Adrenal gland (tissue), 12 donors: ENCODE data around the gene SORBS2. TPM values are rescaled to one million over a fixed set of nuclear protein-coding genes. Genes with fewer than 3 reads are reported as not detected.
"Not testable (repeated sequence)": the region's sequence is repeated elsewhere in the genome, so short reads cannot be mapped to it uniquely, and the experiment has no call there.

Experiments used
- DNase-seq, 7 donors: peaks; one replicate each; pipeline ENCODE4 v3.0.0-alpha.2; 2019 to 2020
- H3K27ac ChIP-seq, 5 donors: fragments of 200-600 bp; sonication (generic) in 4 of 5; 1 replicate in 3 of 5; 2 replicates in 2 of 5; pipeline versions ENCODE4 v1.5.1 to v1.8.0; 2016 to 2020; ENCODE audit warnings: mild to moderate bottlenecking in 1 of 5
- H3K27me3 ChIP-seq: fragments of 200-600 bp; 2 replicates; pipeline ENCODE4 v1.8.0; 2021
- H3K36me3 ChIP-seq, 2 donors: fragments of 200-600 bp; replicated peaks in 1 of 2; 1 replicate in 1 of 2; 2 replicates in 1 of 2; pipeline versions ENCODE4 v1.5.1 to v1.8.0; 2018 to 2022
- H3K4me1 ChIP-seq, 2 donors: fragments of 200-600 bp; replicated peaks in 1 of 2; 1 replicate in 1 of 2; 2 replicates in 1 of 2; pipeline versions ENCODE4 v1.5.1 to v1.8.0; 2018 to 2021
- H3K4me3 ChIP-seq, 4 donors: fragments of 200-600 bp; sonication (generic) in 3 of 4; one replicate each; pipeline ENCODE4 v1.5.1; 2016 to 2018
- H3K9me3 ChIP-seq, 3 donors: fragments of 200-600 bp; sonication (generic) in 1 of 3; replicated peaks in 1 of 3; 1 replicate in 2 of 3; 2 replicates in 1 of 3; pipeline versions ENCODE4 v1.5.1 to v1.8.0; 2016 to 2021
- POLR2A ChIP-seq, 2 donors: fragments of 450-650 bp; IDR thresholded peaks; one replicate each; pipeline ENCODE4 v1.6.1; 2017; ENCODE audit warnings: antibody characterized with exemption in 2 of 2, mild to moderate bottlenecking in 2 of 2, moderate library complexity in 1 of 2
- WGBS, 4 donors: extraction: QIAGEN DNeasy Blood & Tissue Kit in 2 of 4; methylation state at CpG; one replicate each; pipeline versions ENCODE4 v1.1.5 to v1.1.7; 2013 to 2017; 5-methylcytosine and 5-hydroxymethylcytosine counted together
- intact Hi-C, 2 donors: fragments of 100-400 bp; cut with DNase I; formaldehyde crosslinking; loops; one replicate each; pipeline versions ENCODE4 v1.14.1 to v1.15.0; 2022 to 2023
- polyA plus RNA-seq, 3 donors: library from polyadenylated mRNA; stranded (reverse); fragments of 200-250 nt in 2 of 3; fragments of 350-450 nt in 1 of 3; fragmentation: Illumina TruSeq in 1 of 3; extraction: RNeasy Lipid Tissue Mini Kit (QIAGEN cat#74804) in 1 of 3; gene quantifications; one replicate each; pipeline ENCODE4 v1.2.3, GENCODE V29; 2013 to 2014
- total RNA-seq, 9 donors: library from RNA; depleted of rRNA in 4 of 9; stranded (reverse); fragments of >200 nt in 4 of 9; fragments of 120-200 nt in 1 of 9; fragmentation: NEBNext Ultra II Directional in 1 of 9; extraction: Animal tissue kit (Norgen Biotek cat#: 25700) in 1 of 9; gene quantifications; one replicate each; pipeline versions ENCODE4 v1.1.0 to v1.2.4, GENCODE V29; 2013 to 2023
- TF ChIP-seq, protein P1 (sequence below), 6 experiments: fragments of 450-650 bp in 4 of 6; fragments of 200-600 bp in 2 of 6; sonication (generic) in 1 of 6; IDR thresholded peaks; 1 replicate in 5 of 6; 2 replicates in 1 of 6; pipeline versions ENCODE4 v1.5.1 to v1.8.0; 2016 to 2021; ENCODE audit warnings: antibody characterized with exemption in 6 of 6, mild to moderate bottlenecking in 2 of 6, moderate library complexity in 1 of 6
- donor health status: healthy with polysubstance abuse.
- donor health status: Bipolar disorder and iron deficiency.
- donor health status: DM: yes; HTN: yes; CAD: no.
- donor health status: DM: no; HTN: no; CAD: no.
- donor health status: DM: no; HTN: no; CAD: no.
- donor health status: DM: yes; HTN: yes; CAD: no.

The SORBS2 gene
- total and polyA plus RNA-seq, 12 donors: 126 to 875 (median 582) TPM

DNA sequence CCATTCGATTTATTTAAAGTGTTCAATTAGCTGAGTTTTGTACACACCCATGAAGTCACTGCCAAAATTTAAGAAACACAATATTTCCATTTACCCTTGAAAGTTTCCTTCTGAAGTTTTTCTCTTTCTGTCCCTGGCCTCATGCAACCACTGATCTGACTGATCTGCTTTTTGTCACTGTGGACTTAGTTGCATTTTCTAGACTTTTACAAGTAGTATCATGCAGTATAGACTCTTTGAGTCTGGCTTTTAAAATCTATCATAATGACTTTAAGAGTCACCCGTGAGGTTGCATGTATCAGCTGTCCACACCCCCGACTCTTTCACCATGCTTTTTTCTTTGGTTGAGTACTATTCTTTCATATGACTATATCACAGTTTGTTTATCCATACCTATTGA lies 247.6 kb downstream of the SORBS2 start:
- no peak for TF ChIP-seq POLR2A (IDR thresholded peaks at IDR 0.05)
- TF ChIP-seq, protein P1, sequence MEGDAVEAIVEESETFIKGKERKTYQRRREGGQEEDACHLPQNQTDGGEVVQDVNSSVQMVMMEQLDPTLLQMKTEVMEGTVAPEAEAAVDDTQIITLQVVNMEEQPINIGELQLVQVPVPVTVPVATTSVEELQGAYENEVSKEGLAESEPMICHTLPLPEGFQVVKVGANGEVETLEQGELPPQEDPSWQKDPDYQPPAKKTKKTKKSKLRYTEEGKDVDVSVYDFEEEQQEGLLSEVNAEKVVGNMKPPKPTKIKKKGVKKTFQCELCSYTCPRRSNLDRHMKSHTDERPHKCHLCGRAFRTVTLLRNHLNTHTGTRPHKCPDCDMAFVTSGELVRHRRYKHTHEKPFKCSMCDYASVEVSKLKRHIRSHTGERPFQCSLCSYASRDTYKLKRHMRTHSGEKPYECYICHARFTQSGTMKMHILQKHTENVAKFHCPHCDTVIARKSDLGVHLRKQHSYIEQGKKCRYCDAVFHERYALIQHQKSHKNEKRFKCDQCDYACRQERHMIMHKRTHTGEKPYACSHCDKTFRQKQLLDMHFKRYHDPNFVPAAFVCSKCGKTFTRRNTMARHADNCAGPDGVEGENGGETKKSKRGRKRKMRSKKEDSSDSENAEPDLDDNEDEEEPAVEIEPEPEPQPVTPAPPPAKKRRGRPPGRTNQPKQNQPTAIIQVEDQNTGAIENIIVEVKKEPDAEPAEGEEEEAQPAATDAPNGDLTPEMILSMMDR (IDR thresholded peaks at IDR 0.05): no peak
- Histone ChIP-seq H3K9me3 (no peaks in the 10 kb centered on the region), H3K27me3 (no peaks in the 10 kb centered on the region), H3K4me3 (no peak overlapping the region), H3K4me1 (peaks cover 0 to 14% of the 10 kb centered on the region in 2 donors), H3K36me3 (no peaks in the 10 kb centered on the region), H3K27ac (no peak overlapping the region)
- DNase-seq: no peak
- 77 to 91% (median 89%) methylated on average over 3 of the region's 3 CpGs for WGBS, 4 donors
- intact Hi-C loops: no loop called here

DNA sequence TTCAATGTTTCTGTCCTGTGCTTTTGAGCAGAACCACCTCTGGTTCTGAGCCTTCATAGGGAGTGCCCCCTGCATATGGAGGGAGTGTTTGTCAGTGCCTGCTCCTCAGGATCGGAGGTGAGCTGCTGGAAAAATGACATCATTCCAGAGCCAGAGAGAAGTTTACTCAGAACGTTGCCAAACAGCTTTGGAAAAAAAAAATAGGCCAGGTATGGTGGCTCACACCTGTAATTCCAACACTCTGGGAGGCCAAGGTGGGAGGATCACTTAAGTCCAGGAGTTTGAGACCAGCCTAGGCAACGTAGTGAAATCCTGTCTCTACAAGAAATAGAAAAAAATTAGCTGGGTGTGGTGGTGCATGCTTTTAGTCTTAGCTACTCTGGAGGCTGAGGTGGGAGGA lies 249.5 kb downstream of the SORBS2 start:
- H3K4me3 ChIP-seq: no peak overlapping the region
- 61 to 80% (median 78%) methylated on average over 3 of the region's 3 CpGs for WGBS, 4 donors
- H3K27ac ChIP-seq: no peak overlapping the region
- no peaks in the 10 kb centered on the region for H3K27me3 ChIP-seq
- TF ChIP-seq, protein P1 (IDR thresholded peaks at IDR 0.05): no peak
- TF ChIP-seq POLR2A (IDR thresholded peaks at IDR 0.05): no peak
- peaks cover 0 to 7% of the 10 kb centered on the region in 2 donors for H3K4me1 ChIP-seq
- intact Hi-C loops: no loop called here
- no peak for DNase-seq
- no peaks in the 10 kb centered on the region for H3K36me3 ChIP-seq
- no peaks in the 10 kb centered on the region for H3K9me3 ChIP-seq

DNA sequence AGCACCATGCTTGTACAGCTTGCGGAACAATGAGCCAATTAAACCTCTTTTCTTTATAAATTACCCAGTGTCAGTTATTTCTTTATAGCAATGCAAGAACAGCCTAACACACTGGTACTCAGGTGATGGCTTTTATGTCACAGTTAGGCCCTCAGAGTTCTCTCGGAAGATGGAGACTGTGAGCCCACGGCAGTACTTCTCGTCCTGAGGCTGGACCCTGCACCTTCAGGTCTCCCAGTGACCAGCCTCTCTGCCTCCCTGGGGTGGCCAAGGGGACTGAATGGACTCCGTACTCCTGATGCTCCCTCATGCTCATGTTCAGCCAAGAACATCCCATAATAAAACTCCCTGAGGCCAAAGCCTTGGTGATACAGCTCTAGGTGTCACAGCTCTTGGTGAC lies 251.7 kb downstream of the SORBS2 start:
- no peaks in the 10 kb centered on the region for H3K36me3 ChIP-seq
- intact Hi-C loops: no loop called here
- DNase-seq: no peak
- no peaks in the 10 kb centered on the region for H3K4me1 ChIP-seq
- H3K9me3 ChIP-seq: no peaks in the 10 kb centered on the region
- no peaks in the 10 kb centered on the region for H3K27me3 ChIP-seq
- H3K27ac ChIP-seq: no peak overlapping the region
- 90 to 97% (median 92%) methylated on average over 5 of the region's 5 CpGs for WGBS, 4 donors
- TF ChIP-seq, protein P1 (IDR thresholded peaks at IDR 0.05): no peak
- TF ChIP-seq POLR2A (IDR thresholded peaks at IDR 0.05): no peak
- no peak overlapping the region for H3K4me3 ChIP-seq

DNA sequence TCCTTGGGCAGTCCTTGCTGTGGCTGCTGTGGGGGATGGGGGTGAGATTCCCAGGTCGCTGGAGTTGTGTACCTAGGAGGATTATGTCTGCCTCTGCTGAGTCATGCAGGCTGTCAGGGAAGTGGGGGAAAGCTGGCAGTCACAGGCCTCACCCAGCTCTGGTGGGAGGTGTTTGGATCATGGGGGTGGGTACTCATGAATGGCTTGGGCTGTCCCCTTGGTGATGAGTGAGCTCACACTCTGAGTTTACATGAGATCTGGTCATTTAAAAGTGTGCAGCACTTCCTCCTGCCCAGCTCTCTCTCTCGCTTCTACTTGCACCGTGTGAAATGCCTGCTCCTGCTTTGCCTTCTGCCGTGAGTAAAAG lies 252.1 kb downstream of the SORBS2 start:
- H3K4me3 ChIP-seq: no peak overlapping the region
- no peaks in the 10 kb centered on the region for H3K27me3 ChIP-seq
- H3K36me3 ChIP-seq: no peaks in the 10 kb centered on the region
- DNase-seq: no peak
- intact Hi-C loops: no loop called here
- H3K27ac ChIP-seq: no peak overlapping the region
- H3K9me3 ChIP-seq: no peaks in the 10 kb centered on the region
- H3K4me1 ChIP-seq: no peaks in the 10 kb centered on the region
- 70 to 95% (median 73%) methylated on average over 3 to 4 of the region's 4 CpGs for WGBS, 4 donors
- TF ChIP-seq, protein P1 (IDR thresholded peaks at IDR 0.05): no peak
- TF ChIP-seq POLR2A (IDR thresholded peaks at IDR 0.05): no peak

DNA sequence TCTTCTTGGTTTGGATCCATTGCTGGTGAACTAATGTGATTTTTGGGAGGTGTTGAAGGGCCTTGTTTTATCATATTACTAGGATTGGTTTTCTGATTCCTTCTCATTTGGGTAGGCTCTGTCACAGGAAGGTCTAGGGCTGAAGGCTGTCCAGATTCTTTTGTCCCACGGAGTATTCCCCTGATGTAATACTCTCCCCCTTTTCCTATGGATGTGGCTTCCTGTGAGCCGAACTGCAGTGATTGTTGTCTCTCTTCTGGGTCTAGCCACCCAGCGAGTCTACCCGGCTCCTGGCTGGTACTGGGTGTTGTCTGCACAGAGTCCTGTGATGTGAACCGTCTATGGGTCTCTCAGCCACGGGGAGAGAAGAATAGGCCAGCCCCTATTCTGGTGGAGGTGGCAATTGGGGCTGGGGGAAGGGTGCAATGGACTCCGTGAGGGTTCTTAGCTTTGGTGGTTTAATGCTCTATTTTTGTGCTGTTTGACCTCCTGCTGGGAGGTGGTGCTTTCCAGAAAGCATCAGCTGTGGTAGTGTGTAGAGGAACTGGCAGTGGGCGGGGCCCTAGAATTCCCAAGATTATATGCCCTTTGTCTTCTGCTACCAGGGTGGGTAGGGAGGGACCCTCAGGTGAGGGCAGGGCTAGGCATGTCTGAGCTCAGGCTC lies 252.6 kb downstream of the SORBS2 start:
- 73 to 84% (median 84%) methylated on average over 6 to 8 of the region's 8 CpGs for WGBS, 4 donors
- DNase-seq, H3K27ac ChIP-seq, H3K36me3 ChIP-seq, H3K4me1 ChIP-seq, intact Hi-C loops, H3K4me3 ChIP-seq, H3K9me3 ChIP-seq, H3K27me3 ChIP-seq: not testable (repeated sequence)
